Mammary epithelial cell (primary cell): Measurements from ENCODE around the gene KAZN.

ENCODE experiments used
- CTCF ChIP-seq, 2 donors: IDR thresholded peaks in 1 of 2; conservative IDR thresholded peaks in 1 of 2; 2 replicates each; pipeline ENCODE4 v1.5.1; 2011 to 2012; ENCODE audit warnings: inconsistent platforms in 2 of 2, low read length in 2 of 2, mild to moderate bottlenecking in 2 of 2, control low read depth in 1 of 2, low read depth in 1 of 2; ENCODE audit not compliant: insufficient read depth in 1 of 2; ENCODE audit errors: extremely low read depth in 1 of 2
- EZH2 ChIP-seq: IDR thresholded peaks from 2 replicates; pipeline ENCODE4 v1.6.1; 2012; ENCODE audit warnings: low read length, inconsistent platforms, borderline replicate concordance

GRCh38 chr1:14592004-14592631 is 6.4 kb upstream of the KAZN start:
- TF ChIP-seq CTCF (conservative IDR thresholded peaks at IDR 0.05 in 1 of 2, IDR thresholded peaks at IDR 0.05 in 1 of 2; ENCODE audit: extremely low read depth in 1 of 2, insufficient read depth in 1 of 2, low read depth in 1 of 2, low read length in 2 of 2): no peak
- TF ChIP-seq EZH2: no peak
